Embryonic facial prominence (tissue), 1 donor: ENCODE measurements around the gene PPA1.
A peak's percentile ranks its signal among the peaks of the same experiment; 100 is the strongest.
"Not testable (repeated sequence)": the region's sequence is repeated elsewhere in the genome, so short reads cannot be mapped to it uniquely, and the experiment has no call there.

Experiments
- DNase-seq: peaks from one replicate; pipeline ENCODE4 v3.0.0-alpha.2; 2016; ENCODE audit errors: extremely low spot score

Gene PPA1

GRCh38 chr10:70212277-70212676 is 21.0 kb downstream of the PPA1 start:
- DNase-seq: no peak

- no peak for DNase-seq
These were observed 26.5 kb downstream of the PPA1 start for GRCh38 chr10:70206762-70207161.

- DNase-seq: no peak
These were observed 32.1 kb downstream of the PPA1 start for GRCh38 chr10:70201105-70201504.

- DNase-seq: no peak
These were observed 34.3 kb downstream of the PPA1 start for GRCh38 chr10:70198696-70199466.

DNA sequence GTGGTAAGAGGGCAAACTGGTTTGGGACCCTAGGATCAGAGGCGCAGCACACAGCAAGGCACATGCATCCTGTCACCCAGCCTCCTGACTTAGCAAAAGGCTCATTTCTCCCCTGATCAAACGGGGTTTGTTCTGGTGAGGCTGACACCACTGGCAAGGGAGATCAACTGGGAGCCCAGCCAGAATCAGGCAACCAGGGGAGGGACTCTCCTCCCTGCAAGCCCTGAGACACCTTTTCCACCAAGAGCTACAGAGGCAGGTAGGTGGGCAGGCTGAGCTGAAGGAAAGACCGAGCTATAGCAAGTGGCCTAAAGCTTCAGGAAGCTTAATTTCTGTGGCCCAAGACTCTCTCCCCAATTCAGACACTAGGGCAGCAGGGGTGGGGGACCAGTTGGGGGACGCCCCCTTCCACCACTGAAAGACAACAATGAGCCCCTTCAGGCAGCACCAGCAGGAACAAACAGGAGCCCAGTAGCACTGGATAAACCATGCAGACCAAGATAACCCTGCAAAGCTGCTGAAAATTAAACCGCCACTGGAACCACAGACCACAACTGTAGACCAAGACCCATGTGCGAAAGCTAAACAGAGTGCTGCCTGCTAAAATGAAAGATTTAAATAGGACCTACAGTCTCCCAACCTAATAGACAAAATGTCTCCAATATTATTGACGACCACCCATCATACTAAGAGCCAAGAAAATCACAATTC is 35.8 kb downstream of the PPA1 start:
- no peak for DNase-seq

GRCh38 chr10:70193391-70193844 is 39.8 kb downstream of the PPA1 start:
- DNase-seq: no peak

DNA sequence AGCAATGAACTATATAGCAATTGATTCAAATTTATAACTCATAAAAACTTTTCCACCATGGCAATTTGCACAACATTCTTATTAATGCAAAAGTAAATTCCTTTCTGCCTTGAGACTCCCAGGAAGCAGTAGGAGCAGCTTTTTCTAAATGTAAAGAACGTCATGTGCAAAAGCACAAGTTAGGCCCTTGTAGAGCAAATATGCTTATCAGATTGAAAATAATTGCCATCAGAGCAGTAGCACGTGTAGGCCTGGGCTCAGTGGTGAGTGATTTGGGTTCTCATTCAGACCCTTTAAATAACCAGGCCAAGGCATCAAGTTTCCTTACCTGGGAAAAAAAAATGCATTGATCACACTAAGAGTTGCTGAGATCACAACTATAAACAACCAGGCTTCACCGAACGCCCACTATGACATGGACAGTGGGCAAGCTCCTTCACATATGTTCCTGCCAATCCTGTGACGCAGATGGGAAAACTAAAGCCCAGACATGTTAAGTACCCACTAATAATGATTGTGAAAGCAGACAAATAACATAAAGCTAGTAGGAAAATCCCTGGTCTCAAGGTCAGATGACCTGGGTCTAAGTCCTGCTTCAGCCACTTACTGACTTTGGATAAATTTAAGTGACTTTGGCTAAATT is 40.8 kb downstream of the PPA1 start:
- no peak for DNase-seq

DNA sequence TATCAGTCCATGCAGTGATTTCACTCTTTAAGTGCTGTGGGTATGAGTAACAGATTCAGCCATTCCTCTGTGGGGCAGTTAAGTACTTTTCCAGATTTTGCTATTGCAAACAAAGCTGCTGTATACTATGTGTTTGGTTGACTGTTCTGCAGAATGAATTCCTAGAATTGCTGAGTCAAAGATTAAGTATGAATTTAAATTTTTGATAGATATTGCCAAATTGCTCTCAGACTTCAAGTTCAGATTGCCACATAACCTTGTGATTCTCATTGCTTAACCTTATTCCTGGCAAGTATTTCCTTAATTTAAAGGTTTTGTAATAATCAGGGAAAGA is 41.3 kb downstream of the PPA1 start:
- DNase-seq: peak; percentile 8

- no peak for DNase-seq
These were observed 41.9 kb downstream of the PPA1 start for GRCh38 chr10:70191161-70191971.

DNA sequence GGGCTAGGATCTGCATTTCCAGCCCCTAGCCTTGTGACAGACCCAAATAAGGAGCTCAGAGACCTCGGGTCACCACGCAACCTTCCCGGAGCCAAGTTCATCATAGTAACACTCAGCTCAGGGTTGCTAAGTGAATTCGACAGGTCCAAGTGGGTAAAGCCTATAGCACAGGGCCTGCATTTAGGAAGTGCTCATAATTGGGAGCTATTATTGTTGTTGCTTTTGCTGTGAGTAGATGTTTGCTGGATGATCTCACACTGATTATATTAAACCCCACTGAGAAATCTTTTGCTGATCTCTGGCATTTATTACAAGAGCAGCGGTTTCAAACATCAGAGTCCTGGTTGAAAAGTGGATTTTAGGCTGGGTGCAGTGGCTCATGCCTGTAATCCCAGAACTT is 42.6 kb downstream of the PPA1 start:
- no peak for DNase-seq

- no peak for DNase-seq
These were observed 43.1 kb downstream of the PPA1 start for GRCh38 chr10:70190102-70190501.

GRCh38 chr10:70188768-70189167 is 44.5 kb downstream of the PPA1 start:
- no peak for DNase-seq

DNA sequence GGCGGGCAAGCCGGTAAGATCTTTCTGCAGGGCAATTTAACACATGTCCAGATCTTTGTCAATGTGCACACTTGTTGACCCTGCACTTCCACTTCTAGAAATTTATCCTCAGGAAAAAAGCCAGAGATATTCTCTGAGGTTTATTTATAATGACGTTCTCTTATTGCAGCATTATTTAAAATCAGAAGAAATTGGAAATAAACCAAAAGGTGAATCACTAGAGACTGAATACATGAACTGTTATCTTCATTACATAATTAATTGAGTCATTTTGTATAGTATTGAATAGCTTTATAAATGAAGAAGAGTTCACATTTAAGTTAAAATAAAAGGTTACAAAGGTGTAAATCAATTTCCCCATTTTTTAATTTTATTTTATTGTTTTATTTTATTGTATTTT is 46.7 kb downstream of the PPA1 start:
- DNase-seq: no peak

GRCh38 chr10:70186090-70186489 is 47.1 kb downstream of the PPA1 start:
- DNase-seq: no peak

DNA sequence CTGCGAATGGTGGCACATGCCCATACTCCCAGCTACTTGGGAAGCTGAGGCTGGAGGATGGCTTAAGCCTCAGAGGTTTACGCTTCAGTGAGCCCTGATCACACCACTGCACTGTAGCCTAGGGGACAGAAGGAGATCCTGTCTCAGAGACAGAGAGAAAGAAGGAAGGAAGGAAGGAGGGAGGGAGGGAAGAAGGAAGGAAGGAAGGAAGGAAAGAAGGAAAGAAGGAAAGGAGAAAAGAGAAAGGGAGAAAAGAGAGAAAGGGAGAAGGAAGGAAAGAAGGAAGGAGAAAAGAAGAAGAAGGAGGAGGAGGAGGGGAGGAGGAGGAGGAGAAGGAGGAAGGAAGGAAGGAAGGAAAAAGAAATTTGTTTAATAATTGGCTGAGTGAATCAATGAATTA is 49.9 kb downstream of the PPA1 start:
- DNase-seq: no peak

- not testable (repeated sequence) for DNase-seq
These were observed 54.0 kb downstream of the PPA1 start for GRCh38 chr10:70179209-70179608.

GRCh38 chr10:70178139-70178725 is 55.0 kb downstream of the PPA1 start:
- no peak for DNase-seq

DNA sequence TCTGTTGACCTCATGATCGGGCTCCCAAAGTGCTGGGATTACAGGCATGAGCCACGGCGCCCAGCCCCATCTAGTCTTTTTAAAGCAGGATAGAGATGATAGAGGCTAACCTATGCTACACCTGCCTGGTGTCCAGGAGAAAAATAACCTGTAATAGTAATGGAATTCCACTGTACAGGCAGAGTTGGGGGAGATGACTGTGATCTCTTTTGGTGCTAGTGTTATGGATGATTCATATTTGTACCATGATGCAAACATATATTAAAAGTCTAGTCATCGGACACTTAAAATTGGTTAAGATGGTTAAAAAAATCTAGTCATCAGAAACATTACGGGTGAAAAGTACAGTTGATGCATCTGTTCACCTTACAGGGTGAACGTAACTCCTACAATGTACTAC is 56.8 kb downstream of the PPA1 start:
- no peak for DNase-seq

GRCh38 chr10:70175516-70175915 is 57.7 kb downstream of the PPA1 start:
- no peak for DNase-seq

DNA sequence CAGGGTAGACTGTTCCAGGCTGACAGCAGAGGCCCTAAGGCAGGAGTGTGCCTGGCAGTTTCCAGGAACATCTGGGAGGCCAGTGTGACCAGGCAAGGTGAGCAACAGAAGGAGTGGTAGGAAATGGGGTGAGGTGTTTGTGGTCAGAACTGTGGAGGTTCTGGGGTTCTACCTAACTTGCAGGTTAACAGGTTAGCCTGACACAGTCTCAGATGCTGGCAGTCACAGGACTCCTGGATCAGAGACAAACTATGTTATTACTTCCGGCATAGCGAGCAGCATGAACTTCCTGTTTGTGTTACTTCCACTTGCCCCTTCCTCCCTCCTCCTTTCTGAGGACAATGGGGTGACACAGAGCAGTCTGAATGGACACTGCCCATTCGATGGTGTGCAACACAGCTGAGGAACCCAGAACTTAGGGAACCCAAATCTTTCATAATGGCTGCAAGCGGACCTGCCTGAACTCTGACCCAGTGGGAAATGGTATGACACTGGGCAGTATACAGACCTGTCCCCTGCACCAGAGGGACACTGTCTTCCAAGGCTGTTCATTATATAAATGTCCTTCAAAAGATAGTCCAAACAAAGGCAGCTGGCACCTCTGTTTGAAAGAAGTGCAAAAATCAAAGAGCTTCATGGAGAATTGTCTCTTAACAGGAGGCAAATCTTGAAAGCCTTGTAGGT is 59.0 kb downstream of the PPA1 start:
- DNase-seq: no peak
